T follicular helper cell (primary cell): ENCODE results near the gene PLXND1.
A peak's percentile ranks its signal among the peaks of the same experiment; 100 is the strongest.

ENCODE experiments used
- DNase-seq: peaks from one replicate; pipeline ENCODE4 v3.0.0-alpha.2; 2020; ENCODE audit warnings: low read depth

Gene PLXND1

DNA sequence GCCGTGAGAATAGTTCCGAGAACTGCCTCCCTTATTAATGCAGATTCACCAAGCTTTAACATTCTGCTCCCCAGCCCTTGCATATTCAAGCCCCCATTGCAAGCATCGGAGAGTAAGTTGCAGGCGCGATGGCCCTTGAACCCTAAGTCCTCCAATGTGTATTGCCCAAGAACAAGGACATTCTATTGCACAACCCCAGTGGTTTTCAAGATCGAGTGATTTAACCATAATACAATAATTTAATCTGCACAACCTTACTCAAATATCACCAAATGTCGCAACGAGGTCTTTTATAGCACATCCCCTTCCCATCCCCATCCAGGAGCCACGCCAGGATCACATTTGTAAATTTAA is 21.7 kb upstream of the PLXND1 start:
- DNase-seq = no peak

DNA sequence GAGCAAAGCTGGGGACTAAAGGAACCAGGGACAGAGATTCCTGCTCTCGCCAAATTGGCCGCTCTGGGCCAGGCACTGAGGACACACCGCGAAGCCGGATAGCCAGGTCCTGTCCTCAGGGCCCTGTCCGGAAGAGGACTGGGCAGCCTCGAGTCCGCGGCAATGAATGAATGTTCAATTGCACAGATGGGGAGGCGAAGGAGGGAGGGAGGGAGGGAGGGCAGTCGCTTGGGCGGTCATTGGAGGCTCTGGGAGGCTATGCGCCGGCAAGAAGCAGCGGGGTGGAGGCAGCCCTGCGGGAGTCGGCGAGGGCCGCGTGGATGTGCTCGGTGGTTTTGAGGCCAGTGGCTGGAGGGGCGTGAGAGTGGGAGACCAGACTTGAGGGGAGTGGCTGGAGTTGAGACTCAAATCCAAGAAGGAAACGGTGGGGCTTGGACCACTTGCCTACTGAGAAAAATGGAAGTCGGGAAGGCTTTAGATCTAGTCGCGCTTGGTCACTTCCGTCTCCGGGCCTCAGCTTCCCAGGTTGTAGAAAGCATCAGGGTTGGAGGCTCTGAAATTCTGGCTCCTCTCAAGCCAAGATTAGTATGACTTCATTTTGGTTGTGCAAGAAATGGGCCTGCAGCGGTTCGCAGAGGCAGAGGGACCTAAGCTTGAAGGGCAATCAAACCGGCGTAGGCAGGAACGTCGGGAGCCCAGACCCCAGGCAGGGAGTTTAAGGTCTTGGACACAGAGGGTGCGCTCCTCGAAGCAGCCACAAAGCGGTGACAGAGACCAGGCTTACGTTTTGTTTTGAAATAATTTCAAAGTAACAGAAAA is 21.1 kb upstream of the PLXND1 start:
- peak; percentile 53 for DNase-seq

DNA sequence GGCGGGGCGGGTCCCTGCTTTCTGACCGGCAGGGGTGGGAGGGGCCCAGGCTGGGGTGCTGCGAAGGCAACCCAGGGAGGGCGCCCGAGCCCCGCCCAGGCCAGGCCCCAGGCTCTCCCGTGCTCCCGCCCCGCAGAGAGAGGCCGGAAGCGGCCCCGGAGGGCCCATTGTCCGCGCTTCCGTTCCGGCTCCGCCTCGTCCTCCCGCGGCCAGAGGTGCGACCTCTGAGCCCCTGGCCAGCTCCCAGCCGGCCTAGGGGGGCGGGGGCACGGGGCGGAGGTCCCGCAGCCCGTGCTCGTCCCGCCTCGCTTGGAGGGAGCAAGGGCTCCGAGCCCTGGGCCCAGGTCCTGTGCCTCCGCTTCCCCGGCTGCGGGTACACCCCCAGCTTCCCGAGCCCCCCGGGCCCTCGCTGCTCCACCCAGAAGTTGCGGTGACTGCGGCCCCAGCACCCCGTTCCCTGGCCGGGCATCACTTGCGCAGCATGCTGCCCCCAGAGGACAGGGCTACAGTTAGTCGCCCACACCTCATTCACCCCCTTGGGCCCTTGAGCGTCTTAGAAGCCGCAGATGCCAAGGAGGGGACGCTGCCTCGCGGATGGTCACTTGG is 20.4 kb upstream of the PLXND1 start:
- no peak for DNase-seq

DNA sequence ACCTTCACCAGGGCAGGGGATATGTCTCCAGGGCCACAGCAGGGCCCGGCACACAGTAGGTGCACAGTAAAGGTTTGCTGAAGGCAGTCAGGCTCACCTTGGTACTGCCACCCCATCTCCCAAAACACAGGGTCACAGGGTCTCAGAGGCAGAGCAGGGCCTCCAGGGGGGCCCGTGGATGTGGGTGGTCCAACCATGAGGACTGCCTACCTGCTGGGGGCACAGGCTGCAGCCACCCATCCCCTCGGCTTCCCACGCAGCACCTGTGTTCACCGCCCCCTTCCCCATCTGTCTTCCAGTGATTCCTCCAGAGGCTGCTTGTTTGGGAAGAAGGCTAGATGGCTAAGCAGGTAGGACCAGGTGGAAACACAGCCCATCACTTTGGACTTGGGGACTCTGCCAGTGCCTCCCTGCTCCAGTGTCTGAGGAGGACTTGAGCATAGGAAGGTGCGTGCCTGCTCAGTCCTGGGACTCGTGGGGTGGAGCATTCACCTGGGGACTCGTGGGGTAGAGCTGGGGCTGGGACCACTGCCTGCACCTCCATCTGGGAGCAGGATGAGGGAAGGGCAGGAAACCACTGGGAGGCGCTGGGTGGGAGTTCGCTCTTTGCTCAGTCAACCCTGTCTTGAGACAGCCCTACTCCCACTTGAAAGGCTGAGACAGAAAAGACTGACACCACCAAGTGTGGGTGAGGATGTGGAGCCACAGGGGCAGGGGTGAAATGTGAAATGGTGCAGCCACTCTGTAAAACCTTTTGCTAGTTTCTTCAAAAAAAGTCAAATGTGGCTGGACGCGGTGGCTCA is 18.8 kb upstream of the PLXND1 start:
- DNase-seq = no peak

DNA sequence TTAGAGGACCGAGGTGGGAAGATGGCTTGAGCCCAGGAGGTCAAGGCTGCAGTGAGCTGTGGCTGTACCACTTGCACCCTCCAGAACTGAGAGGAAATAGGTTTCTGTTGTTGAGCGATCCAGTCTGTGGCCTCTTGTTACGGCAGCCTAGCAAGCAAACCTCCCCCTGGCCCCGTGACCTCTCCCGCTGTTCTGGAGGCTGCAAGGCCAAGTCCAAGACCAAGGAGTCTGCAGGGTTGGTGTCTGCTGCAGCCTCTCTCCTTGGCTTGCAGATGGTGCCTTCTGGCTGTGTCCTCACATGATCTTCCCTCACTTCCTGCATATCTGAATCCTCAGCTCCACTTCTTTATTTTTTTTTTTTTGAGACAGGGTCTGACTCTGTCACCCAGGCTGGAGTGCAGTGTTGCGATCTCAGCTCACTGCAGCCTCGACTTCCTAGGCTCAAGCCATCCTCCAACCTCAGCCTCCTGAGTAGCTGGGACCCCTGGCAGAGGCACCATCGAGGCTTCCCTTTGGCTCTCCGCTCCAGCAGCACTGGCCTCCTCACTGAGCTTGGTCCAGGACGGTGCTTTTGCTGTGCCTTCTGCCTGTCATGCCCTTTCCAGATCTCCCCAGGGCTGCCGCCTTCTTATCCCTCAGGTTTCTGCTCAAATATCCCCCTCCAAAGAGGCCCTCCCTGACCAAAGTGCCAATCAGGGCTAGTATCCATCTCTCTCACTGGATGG is 18.0 kb upstream of the PLXND1 start:
- no peak for DNase-seq

DNA sequence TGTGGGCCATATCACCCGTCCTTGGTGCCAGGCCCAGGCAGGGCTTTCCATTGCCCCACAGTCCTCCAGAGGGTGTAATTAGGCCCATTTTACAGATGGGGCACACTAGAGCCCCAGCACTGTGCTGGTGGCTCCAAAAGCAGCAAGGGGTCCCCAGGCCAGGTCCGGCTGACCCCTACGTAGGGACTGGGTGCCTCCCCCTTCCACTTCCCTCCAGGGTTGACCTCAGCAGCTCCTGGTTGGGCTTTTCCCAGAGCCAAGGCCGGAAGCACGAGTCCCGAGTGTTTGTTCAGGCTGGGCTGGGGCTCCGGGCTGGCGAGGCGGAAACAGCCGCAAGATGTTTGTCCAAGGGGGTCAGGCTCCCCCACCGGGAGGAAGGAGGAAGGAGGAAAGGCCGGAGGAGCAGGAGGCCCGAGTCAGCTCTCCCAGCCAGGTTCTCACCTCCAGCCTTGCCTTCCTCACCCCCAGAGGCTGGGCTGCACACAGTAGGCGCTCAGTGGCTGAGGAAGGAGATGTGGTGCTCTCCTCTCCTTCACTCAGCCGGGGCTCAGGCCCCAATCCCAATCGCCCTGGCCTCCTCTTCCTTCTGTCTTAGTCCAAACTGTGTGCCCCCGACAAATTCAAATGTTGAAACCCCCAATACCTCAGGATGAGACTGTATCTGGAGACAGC is 17.1 kb upstream of the PLXND1 start:
- no peak for DNase-seq

DNA sequence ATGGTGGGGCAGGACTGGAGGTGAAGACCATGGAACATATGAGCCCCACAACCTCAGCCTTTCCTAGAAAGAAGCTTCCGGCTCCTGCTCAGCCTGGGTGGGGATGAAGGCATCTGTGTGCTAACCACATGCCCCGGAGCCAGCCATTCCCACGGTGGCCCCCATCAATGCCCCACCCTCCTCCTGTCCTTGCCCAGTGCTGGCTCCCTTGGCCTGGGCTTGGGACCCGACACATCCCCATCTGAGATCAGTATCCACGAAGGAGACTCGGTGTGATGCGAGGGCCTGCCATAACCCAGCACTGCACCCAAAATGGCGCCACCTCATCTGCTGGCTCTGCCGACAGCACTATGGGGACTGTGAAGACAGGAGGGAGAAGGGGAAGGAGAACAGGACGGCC is 16.5 kb upstream of the PLXND1 start:
- DNase-seq = no peak

DNA sequence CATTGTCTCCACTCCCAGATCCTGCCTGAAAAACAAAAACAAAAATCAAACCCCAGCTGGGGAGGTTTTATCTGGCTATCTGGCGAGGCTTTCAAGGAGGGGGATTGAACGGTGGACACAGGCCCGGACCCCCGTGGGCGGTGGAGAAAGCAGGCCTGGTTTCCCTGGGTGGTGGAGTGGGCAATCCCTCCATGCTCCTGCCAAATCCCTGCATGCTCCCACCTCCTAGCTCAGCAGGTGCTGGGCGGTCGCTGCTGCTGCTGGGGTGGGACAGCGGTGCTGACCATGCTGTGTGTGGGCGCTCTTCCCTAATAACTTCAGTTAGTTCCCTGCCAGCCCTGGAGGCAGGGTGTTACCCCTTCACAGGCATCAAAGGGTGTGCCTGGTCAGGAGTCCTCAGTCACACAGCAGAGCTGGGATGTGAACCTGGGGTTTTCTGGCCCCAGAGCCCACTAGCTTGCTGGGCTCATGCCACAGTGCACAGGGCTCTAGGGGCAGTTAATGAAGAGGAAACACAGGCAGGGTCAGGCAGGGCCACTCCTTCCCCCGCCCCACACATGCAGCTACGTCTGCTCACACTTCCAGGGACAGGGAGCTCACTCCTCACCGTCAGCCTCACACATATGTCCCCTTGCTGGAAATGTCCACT is 15.9 kb upstream of the PLXND1 start:
- no peak for DNase-seq

DNA sequence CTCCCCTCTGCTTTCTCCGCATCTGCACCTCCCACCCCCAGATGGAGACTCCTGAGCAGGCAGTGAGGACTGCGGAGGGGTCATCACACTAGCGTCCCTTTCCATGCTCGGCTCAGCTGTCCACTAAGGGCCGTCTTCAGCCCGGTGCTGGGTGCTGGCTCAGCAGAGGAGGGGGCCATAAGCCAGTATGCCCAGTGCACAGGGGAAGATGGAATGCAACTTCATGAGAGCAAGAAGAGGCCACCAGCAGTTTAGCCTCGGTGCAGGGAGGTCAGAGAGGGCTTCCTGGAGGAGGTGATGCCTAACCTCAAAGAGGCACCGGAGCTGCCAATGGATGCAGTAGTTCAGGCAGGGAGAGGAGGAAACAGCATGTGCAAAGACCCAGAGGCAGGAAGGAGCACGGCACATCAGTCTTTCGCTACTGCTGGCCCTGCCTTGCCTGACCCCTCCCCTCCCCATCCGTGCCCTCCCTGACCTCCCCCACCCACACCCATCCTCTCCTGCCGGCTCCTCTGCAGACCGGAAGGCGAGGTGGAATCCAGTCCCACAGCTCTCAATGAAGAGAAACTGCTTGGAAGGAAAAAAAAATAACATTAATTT is 15.2 kb upstream of the PLXND1 start:
- no peak for DNase-seq

DNA sequence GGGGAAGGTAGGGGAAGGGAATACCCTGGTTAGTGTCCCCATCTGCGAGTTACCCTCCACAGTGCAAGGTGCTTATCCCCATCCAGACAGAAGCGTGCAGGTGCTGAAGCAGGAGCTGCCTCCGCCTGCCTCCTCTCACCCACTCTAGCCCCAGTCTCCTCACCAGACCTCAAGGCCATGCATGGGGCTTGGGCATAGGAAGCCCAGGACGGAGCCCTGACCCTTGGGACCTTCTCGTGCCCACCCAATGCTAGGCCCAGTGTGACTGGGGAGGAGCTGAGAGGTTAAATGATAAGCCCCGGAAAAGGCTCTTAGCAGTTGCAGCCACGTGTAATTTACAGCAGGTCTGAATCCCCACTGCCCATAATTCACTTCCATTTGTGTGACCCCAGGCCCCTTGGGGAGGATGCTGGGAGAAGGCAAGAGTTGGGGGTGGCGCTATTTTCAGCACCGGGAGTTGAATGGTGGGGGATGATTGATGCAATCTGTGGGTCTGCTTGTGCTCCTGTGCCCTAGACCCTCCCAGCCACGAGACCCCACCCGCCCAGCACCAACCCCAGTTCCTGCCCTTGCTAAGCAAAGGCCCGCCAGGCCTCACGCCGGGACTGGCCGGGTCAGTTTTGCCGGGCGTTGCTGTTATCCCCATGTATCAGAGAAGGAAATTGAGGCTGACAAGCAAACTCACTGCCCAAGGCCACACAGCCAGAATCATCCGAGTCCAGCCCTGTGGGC is 14.5 kb upstream of the PLXND1 start:
- DNase-seq = no peak

DNA sequence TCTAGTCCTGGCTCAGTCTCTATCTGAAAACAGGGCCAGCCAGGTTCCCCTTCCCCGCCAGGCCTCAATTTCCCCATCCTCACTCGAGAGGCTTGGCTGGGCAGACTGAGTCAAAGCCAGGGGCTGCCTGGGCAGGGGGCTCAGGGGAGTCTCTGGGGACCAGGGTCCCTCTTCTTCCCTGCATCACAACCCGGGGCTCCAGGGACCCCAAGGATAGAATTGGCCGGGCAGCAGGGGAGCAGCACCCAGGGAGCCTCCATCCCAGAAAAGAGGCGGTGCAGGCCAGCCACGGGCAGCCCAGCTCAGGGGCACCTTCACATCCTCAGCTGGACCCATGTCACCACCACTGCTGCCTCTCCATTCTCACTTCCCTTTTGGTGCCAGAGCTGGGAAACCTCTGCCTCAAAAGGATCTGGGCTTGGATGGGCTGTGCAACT is 13.3 kb upstream of the PLXND1 start:
- no peak for DNase-seq

DNA sequence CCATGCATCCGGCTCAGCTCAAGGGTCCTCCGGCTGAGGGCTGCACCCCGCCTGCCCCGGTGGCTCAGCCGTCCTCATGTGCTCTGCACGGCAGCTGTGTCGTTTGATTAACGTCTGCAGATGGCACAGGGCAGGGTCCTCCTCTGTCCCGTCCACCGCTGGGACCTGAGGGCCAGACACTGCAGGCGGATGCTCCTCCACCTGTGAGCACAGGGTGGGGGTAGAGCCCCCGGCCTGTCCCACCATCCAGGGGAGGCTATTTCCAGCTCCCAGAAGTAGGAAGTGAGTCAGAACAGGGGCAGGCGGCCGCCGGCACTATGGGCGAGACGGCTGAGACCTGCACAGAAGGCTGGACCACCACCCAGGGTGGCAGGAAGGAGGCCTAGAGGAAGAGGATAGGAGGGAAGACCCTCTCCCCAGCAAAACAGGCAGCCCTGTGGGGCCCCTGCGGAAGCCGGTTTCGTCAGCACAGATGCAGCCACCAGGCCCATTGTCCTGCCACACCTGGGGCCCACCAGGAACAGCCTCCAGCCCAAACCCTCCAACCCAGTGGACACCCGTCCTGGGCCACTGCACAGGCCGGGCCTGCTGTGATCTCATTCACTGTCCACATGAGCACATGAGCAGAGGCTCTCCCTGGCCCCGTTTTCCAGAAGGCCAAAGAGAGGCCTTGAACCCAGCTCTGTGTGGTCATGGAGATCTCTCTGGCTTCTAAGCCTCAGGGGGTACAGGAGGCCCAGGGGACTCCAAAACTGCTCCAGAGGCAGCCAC is 12.6 kb upstream of the PLXND1 start:
- no peak for DNase-seq

DNA sequence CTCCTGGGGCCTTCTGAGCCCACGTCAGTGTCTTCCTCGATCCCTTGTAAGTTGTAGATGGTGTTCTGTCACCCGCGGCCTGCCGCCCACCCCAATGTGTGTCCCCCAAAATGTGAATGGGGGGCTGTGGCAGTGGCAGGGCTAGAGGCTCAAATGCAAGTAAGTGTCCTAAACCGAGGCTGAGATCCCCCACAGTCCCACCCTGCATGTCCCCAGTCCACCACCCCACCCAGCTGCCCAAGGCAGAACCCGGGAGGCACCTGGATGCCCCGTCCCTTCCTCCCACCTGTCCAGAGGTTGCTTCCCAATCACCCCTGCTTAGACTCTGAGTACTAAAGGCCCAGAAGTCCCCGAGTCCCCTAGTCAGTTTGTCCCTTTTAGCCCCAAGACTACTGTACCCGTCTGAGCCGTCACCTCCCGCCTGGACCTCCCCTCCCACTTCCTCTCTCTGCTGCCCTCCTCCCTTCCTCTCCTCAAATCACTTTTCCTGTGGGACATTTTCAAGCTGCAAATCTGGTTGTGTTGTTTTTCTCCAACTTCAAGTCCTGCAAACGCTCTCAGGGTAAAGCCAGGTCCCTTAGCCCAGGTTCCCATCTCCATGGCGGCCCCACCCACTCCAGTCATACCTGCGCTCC is 11.8 kb upstream of the PLXND1 start:
- no peak for DNase-seq

DNA sequence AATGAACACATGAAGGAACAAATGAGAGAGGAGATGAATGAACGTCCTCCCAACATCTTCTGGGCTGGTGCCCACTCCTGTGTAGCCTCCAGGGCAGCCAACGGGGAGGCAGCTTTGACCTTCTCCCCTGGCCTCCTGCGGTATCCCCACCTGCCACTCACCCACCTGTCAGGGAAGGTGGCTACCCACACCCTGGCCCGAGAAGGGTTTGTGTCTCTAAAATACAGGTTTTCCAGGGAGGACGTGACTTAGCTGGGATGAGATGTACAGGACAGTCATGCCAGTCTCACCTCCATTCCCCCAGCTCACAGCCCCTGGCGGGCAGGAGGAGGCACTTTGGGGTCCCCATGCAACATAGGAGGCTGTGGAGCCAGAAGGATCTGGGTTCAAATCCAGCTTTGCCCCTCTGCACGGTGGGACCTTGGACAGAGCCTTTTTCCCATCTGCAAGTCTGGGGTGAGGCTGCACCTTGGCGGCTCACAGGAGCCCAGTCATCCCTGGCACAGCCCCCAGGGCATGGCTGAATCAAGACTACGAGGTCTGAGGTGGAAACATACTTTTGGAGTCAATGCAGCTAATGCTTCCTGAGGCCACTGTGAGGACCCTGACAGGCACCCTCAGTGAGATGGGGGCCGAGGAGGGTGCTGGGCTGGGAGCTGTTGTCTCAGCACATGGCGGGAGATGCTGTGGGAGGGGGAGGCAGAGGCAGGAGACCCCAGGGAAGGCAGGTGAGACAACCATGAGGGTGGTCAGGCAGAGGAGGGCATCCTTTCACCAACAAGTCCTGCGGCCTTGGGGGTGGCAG is 11.1 kb upstream of the PLXND1 start:
- no peak for DNase-seq

DNA sequence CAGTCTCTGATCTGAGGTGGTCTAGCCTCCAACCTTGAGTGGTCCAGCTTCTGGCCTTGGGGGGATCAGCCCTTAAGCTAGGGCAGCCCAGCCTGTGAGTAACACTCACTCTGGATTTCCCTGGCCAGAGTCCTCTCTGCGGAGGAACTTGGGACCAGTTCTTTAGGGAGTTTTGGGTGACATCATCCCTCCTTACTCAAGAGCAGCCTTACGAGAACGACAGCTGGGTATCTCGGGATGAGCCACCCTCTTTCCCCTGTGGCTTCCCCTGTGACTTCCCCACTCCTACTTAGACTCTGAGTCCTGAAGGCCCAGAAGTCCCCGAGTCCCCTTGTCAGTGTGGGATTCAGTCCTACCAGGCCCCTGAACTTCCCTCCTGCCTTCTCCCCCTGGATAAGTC is 10.2 kb upstream of the PLXND1 start:
- DNase-seq = no peak

DNA sequence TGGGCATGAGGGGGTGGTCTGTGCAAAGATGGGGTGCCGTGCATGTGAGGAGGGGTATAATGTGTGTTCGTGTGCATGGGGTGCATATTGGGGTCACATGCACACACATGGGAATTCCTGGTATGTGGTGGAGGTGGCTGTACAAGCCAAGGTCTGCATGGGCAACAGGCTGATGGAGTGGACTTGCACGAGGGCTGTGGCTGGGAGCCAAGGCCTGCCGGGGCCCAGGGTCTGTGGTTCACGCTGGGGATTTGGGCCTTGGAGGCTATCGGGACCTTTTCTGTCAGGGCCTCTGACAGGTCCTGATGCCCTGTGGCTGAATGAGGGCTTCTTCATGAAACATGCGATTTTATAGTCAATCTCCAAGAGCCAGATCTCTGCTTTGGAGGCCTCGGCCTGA is 9.8 kb upstream of the PLXND1 start:
- DNase-seq = no peak

DNA sequence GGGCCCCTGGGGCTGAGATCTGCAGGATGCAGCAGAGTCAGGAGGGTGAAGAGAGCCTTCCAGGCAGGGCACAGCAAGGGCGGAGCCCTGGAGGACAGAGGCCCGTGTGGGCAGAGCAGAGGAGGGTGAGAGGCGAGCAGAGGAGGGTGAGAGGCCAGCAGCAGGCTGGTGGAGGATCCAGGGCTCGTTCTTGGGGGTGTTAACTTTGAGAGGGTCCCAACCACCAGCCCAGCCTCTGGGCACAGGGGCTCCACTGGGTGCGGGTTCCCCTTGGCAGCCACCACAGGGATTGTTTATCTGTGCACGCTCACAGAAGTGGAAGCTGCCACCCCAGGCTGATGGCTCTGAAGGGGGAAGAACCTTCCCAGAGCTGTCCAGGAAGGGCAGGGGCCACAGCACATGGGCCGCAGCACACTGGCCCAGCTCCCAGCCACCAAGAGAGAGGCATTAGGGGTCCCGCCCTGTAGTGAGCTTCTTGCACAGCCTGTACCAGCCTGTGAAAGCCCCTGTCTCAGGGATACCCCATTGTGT is 9.3 kb upstream of the PLXND1 start:
- no peak for DNase-seq

DNA sequence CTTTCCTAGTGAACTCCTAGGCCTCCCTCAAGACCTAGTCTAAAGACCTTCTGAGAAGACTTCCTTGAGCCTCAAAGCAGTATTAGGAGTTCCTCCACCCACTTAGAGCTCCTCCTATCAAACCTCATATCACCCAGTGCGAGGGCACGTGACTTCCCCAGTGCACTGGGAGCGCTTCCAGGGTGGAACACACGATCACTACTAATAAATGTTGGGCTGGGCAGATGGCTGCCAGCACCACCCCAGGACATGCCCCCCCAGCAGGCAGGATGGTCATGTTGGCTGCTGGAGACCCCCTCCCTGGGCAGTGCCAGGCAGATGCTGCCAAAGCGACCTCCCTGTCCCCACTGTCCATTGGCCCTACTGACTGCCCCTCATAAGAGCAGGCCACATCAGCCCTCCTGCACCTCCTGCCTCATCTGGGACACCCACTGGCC is 8.5 kb upstream of the PLXND1 start:
- DNase-seq = no peak
